Keratinocyte (primary cell): ENCODE measurements around the gene CAMKMT.

ENCODE experiments used
- EZH2 ChIP-seq: IDR thresholded peaks from one replicate; pipeline ENCODE4 v1.6.1; 2012; ENCODE audit warnings: inconsistent platforms, mild to moderate bottlenecking, low read length, moderate library complexity
- TF ChIP-seq, protein P1 (sequence below), 3 experiments: IDR thresholded peaks in 1 of 3; conservative IDR thresholded peaks in 1 of 3; optimal IDR thresholded peaks in 1 of 3; 2 replicates in 2 of 3; 3 replicates in 1 of 3; pipeline versions ENCODE3 to v1.5.1; 2011; ENCODE audit warnings: low read length in 3 of 3, mild to moderate bottlenecking in 3 of 3, moderate library complexity in 2 of 3, control low read depth in 1 of 3, inconsistent platforms in 1 of 3; ENCODE audit not compliant: insufficient read depth in 2 of 3; ENCODE audit errors: extremely low read depth in 1 of 3

DNA sequence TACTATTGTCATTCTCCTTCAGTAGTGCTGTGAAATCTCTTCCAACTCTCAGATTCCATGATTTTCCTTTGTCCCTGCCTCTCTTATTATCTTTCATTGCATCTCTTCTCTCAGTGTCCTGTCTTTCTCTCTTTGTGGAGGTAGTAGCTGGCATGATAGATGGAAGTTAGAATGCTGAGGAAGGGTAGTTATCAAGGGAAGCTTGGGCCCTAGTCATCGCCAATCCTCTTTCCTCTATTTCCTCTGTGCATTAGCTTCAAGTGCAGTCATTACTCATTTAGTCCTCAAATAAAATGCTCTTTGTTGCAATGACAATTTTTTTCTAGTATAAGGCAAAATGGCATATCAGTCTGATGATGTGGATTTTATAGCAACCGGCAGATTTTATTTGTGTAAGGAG lies 207.7 kb downstream of the CAMKMT start:
- TF ChIP-seq, protein P1, sequence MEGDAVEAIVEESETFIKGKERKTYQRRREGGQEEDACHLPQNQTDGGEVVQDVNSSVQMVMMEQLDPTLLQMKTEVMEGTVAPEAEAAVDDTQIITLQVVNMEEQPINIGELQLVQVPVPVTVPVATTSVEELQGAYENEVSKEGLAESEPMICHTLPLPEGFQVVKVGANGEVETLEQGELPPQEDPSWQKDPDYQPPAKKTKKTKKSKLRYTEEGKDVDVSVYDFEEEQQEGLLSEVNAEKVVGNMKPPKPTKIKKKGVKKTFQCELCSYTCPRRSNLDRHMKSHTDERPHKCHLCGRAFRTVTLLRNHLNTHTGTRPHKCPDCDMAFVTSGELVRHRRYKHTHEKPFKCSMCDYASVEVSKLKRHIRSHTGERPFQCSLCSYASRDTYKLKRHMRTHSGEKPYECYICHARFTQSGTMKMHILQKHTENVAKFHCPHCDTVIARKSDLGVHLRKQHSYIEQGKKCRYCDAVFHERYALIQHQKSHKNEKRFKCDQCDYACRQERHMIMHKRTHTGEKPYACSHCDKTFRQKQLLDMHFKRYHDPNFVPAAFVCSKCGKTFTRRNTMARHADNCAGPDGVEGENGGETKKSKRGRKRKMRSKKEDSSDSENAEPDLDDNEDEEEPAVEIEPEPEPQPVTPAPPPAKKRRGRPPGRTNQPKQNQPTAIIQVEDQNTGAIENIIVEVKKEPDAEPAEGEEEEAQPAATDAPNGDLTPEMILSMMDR (optimal IDR thresholded peaks at IDR 0.05 in 1 of 3, IDR thresholded peaks at IDR 0.05 in 1 of 3, conservative IDR thresholded peaks at IDR 0.05 in 1 of 3; ENCODE audit: extremely low read depth in 1 of 3, insufficient read depth in 2 of 3, low read length in 3 of 3), result no peak
- no peak for TF ChIP-seq EZH2
